Heart left ventricle (tissue), 16 donors: ENCODE results near the gene GALNT12. TPM values are rescaled to one million over a fixed set of nuclear protein-coding genes. Genes with fewer than 3 reads are reported as not detected.

Experiments used
- ATAC-seq, 4 donors: fragments of 200-7000 bp; cut with Tn5 transposase; one replicate each; pipeline ENCODE4 v1.9.1; 2020 to 2022; ENCODE audit warnings: moderate library complexity in 4 of 4, mild to moderate bottlenecking in 3 of 4, moderate number of reproducible peaks in 1 of 4
- DNase-seq, 5 donors: peaks; one replicate each; pipeline ENCODE4 v3.0.0-alpha.2; 2020
- H3K27ac ChIP-seq, 12 donors: fragments of 200-600 bp; sonication (generic) in 4 of 12; one replicate each; pipeline versions ENCODE4 v1.5.0 to v1.8.0; 2016 to 2022; ENCODE audit warnings: mild to moderate bottlenecking in 2 of 12
- H3K27me3 ChIP-seq, 9 donors: fragments of 200-600 bp; sonication (generic) in 2 of 9; one replicate each; pipeline versions ENCODE4 v1.5.1 to v1.8.0; 2016 to 2022; ENCODE audit warnings: mild to moderate bottlenecking in 3 of 9
- H3K36me3 ChIP-seq, 9 donors: fragments of 200-600 bp; sonication (generic) in 2 of 9; one replicate each; pipeline versions ENCODE4 v1.5.0 to v1.8.0; 2018 to 2022; ENCODE audit warnings: mild to moderate bottlenecking in 2 of 9
- H3K4me1 ChIP-seq, 12 donors: fragments of 200-600 bp; sonication (generic) in 4 of 12; one replicate each; pipeline versions ENCODE4 v1.5.0 to v1.8.0; 2016 to 2022; ENCODE audit warnings: mild to moderate bottlenecking in 3 of 12
- H3K4me3 ChIP-seq, 12 donors: fragments of 200-600 bp; sonication (generic) in 4 of 12; one replicate each; pipeline versions ENCODE4 v1.5.0 to v1.8.0; 2017 to 2022; ENCODE audit warnings: mild to moderate bottlenecking in 9 of 12, moderate library complexity in 4 of 12
- H3K9me3 ChIP-seq, 12 donors: fragments of 200-600 bp; sonication (generic) in 4 of 12; one replicate each; pipeline versions ENCODE4 v1.5.0 to v1.8.0; 2016 to 2022; ENCODE audit warnings: mild to moderate bottlenecking in 1 of 12
- POLR2A ChIP-seq, 2 donors: fragments of 450-650 bp; IDR thresholded peaks; one replicate each; pipeline ENCODE4 v1.6.1; 2017; ENCODE audit warnings: antibody characterized with exemption in 2 of 2, mild to moderate bottlenecking in 2 of 2, moderate library complexity in 2 of 2
- WGBS, 4 donors: extraction: QIAGEN DNeasy Blood & Tissue Kit in 2 of 4; methylation state at CpG; one replicate each; pipeline versions ENCODE4 v1.1.5 to v1.1.7; 2013 to 2018; 5-methylcytosine and 5-hydroxymethylcytosine counted together
- intact Hi-C, 10 donors: fragments of 100-400 bp; cut with DNase I; formaldehyde crosslinking; loops; one replicate each; pipeline versions ENCODE4 v1.11.1 to v1.14.2; 2022
- polyA plus RNA-seq, 2 donors: library from polyadenylated mRNA; stranded (reverse); fragments of 200-250 nt; gene quantifications; one replicate each; pipeline ENCODE4 v1.2.3, GENCODE V29; 2013
- total RNA-seq, 9 donors: library from RNA; depleted of rRNA in 2 of 9; stranded (reverse); fragments of >200 nt in 2 of 9; fragmentation: NEBNext Ultra II Directional in 3 of 9; extraction: Animal tissue kit (Norgen Biotek cat#: 25700) in 3 of 9; gene quantifications; one replicate each; pipeline versions ENCODE4 v1.1.0 to v1.2.4, GENCODE V29; 2016 to 2023
- TF ChIP-seq, protein P1 (sequence below), 12 donors: fragments of 200-600 bp; sonication (generic) in 4 of 12; IDR thresholded peaks; one replicate each; pipeline versions ENCODE4 v1.5.0 to v1.8.0; 2018 to 2022; ENCODE audit warnings: antibody characterized with exemption in 12 of 12, mild to moderate bottlenecking in 5 of 12
- donor health status: ischemic (EF 13 %, LVEDD 7.1; RV severe dilation, severe dysfunction).
- donor health status: healthy with polysubstance abuse.
- donor health status: DM: no; HTN: yes; CAD: no.
- donor health status: DM: no; HTN: no; CAD: no.
- donor health status: ischemic (EF 25% LVEDD 6.9; RV normal size, moderate dysfunction).
- donor health status: ischemic (EF 25% LVEDD 5.7; RV mildly dilated, moderate dysfunction).
- donor health status: healthy.
- donor health status: DM: yes; HTN: yes; CAD: no.
- donor health status: ischemic (EF 35%, LVEDD 5.7; RV mildly dilated, moderate dysfunction).
- donor health status: nonischemic (EF 11% LVEDD 7.7; RV severe dilation, severe dysfunction).
- donor health status: DM: yes; HTN: yes; CAD: no.
- donor health status: PGD.
- donor health status: ischemic (EF 29% LVEDD 5.4; RV normal size, mild dysfunction).
- donor health status: nonischemic (EF 23%, LVEDD 6.1; RV moderate dilation, normal function).

The GALNT12 gene
- total and polyA plus RNA-seq, 11 donors, result 0.23 to 4.7 (median 0.44) TPM

DNA sequence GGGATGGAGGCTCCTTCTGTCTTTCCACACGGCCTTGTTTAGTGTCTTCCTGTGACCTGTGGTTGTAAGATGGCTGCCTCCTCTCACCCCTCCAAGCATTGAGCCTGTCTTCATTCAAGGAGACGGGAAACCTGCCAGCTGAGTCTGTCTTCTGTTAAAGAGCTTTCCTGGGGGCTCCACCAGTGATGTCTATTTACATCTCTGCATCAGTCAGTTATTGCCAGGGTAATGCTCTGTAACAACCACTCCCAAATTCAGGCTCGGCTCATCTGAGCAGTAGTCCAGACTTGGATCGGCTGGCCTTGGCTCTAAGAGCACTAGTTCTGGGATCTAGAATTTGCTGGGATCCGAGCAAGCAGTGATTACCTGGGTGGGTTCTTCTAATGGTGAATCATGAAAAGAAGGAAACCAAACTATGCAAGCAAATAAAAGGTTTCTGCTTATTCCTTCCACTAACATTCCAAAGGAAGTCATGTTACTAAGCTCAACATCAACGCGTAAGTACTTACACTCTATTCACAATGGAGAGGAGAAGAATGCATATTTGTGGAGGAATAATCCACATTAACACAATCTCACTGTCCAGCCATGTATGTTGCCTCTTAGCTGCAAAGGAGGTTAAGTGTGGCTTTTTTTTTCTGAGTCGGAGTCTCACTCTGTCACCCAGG lies 61.7 kb downstream of the GALNT12 start:
- TF ChIP-seq, protein P1, sequence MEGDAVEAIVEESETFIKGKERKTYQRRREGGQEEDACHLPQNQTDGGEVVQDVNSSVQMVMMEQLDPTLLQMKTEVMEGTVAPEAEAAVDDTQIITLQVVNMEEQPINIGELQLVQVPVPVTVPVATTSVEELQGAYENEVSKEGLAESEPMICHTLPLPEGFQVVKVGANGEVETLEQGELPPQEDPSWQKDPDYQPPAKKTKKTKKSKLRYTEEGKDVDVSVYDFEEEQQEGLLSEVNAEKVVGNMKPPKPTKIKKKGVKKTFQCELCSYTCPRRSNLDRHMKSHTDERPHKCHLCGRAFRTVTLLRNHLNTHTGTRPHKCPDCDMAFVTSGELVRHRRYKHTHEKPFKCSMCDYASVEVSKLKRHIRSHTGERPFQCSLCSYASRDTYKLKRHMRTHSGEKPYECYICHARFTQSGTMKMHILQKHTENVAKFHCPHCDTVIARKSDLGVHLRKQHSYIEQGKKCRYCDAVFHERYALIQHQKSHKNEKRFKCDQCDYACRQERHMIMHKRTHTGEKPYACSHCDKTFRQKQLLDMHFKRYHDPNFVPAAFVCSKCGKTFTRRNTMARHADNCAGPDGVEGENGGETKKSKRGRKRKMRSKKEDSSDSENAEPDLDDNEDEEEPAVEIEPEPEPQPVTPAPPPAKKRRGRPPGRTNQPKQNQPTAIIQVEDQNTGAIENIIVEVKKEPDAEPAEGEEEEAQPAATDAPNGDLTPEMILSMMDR (IDR thresholded peaks at IDR 0.05), result no peak
- no peak for TF ChIP-seq POLR2A (IDR thresholded peaks at IDR 0.05)
- Histone ChIP-seq H3K4me1 (peaks cover 0 to 64% (median 47%) of the 10 kb centered on the region in 12 donors), H3K4me3 (no peak overlapping the region), H3K27ac (peak overlapping the region in 8 of 12 donors; percentile 17 to 92 (median 81)), H3K36me3 (no peaks in the 10 kb centered on the region), H3K9me3 (peaks cover 0 to 5% (median 0%) of the 10 kb centered on the region in 12 donors), H3K27me3 (no peaks in the 10 kb centered on the region)
- 85 to 96% (median 86%) methylated on average over 8 of the region's 8 CpGs for WGBS, 4 donors
- DNase-seq, result no peak
- intact Hi-C loops, result loop anchor here in 4 of 10 donors (5.0 to 10.0 kb wide), 3 partner anchors 33 to 106 kb away; no protein-coding TSS in a partner anchor
- no peak for ATAC-seq

DNA sequence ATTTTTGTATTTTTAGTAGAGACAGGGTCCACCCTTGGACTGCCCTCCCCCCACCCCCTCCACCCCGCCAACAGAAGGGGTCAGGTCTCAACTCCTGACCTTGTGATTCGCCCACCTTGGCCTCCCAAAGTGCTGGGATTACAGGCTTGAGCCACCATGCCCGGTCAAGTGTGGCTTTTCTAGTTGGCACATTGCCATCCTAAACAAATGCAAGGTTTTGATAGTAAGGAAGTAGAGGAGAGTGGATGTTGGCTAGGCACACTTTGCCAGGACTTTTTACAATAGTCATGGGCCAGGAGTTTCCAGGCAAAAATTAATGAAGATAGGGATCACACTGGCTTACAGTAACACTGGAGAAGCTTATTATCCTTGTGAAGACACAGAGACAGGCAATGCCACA lies 62.4 kb downstream of the GALNT12 start:
- Histone ChIP-seq H3K4me1 (peaks cover 0 to 63% (median 45%) of the 10 kb centered on the region in 12 donors), H3K9me3 (peaks cover 0 to 5% (median 0%) of the 10 kb centered on the region in 12 donors), H3K36me3 (no peaks in the 10 kb centered on the region), H3K27me3 (no peaks in the 10 kb centered on the region), H3K4me3 (no peak overlapping the region), H3K27ac (peak overlapping the region in 2 of 12 donors; percentile 8 to 81)
- ATAC-seq (no peak), DNase-seq (no peak)
- WGBS, 4 donors, result 74 to 86% (median 81%) methylated on average over 3 of the region's 3 CpGs
- TF ChIP-seq POLR2A (IDR thresholded peaks at IDR 0.05), result no peak
- intact Hi-C loops, result loop anchor here in 4 of 10 donors (5.0 to 10.0 kb wide), 3 partner anchors 32 to 105 kb away; no protein-coding TSS in a partner anchor

DNA sequence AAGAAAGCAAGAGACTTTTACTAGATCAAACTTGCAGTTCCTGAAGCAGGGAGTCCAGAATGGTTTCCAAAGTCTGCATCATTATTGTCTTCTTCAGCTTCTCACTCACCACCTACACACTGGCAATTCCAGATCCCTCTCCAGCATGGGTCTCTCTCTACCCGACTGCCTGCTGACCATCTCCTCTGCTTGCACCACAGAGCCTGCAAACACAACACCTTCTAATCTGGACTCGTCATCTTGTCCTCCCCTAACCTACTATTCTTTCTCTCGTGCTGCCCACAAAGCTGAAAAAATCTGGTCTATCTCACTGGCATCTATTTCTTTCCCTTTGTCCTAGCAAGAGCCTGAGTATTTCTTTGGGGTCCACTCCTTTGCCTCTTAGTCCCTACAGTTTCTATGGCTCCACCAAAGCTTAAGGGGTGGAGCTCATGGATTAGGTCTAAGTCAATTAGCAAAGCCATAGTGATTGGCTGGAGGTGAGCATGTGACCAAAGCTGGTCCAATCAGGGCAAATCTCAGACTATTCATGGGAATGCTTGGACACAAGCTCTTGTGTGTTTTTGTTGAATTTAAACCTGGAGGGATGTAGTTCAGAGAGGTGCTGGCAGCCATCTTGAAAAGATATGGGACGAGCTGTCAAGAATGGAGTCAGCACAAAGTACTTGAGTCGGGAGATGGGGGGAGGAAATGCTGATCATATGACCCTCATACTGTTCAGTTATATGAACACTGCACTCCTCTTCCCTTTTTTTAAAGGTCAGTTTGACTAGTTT lies 63.5 kb downstream of the GALNT12 start:
- no peak for DNase-seq
- no peak for TF ChIP-seq POLR2A (IDR thresholded peaks at IDR 0.05)
- TF ChIP-seq, protein P1 (IDR thresholded peaks at IDR 0.05), result no peak
- Histone ChIP-seq H3K27me3 (no peaks in the 10 kb centered on the region), H3K4me1 (peaks cover 0 to 57% (median 37%) of the 10 kb centered on the region in 12 donors), H3K27ac (peak overlapping the region in 1 of 12 donors; percentile 8), H3K36me3 (no peaks in the 10 kb centered on the region), H3K9me3 (peaks cover 0 to 5% (median 0%) of the 10 kb centered on the region in 12 donors), H3K4me3 (no peak overlapping the region)
- no peak for ATAC-seq
- WGBS, 4 donors, result 72 to 95% (median 73%) methylated on average over 5 of the region's 5 CpGs
- intact Hi-C loops, result no loop called here

DNA sequence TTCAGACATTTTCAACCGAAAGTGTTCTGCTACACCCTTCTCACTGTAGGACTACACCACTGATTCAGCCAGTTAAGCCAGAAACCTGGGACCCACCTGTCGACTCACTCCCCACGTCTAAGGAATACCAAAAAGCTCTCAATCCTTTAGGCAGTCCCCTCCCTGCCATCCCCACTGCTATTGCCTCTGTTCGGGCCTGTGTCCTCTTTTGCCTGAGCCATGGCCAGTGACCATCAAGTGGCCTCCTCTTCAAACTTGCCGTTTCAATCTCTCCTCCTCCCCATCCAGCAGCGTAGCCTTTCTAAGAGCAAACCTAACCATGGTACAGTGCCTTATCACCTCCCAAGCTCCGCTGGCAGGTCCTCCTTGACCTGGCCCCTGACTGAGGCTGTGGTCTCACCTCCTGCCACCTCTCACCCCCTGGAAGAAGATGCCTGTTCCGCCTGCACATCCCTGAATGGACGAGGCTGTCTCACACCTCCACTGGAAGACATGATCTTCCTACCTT lies 64.1 kb downstream of the GALNT12 start:
- Histone ChIP-seq H3K27ac (no peak overlapping the region), H3K4me3 (no peak overlapping the region), H3K27me3 (no peaks in the 10 kb centered on the region), H3K4me1 (peaks cover 0 to 50% (median 31%) of the 10 kb centered on the region in 12 donors), H3K9me3 (peaks cover 0 to 5% (median 0%) of the 10 kb centered on the region in 12 donors), H3K36me3 (no peaks in the 10 kb centered on the region)
- no peak for DNase-seq
- TF ChIP-seq, protein P1 (IDR thresholded peaks at IDR 0.05), result no peak
- no peak for TF ChIP-seq POLR2A (IDR thresholded peaks at IDR 0.05)
- intact Hi-C loops, result no loop called here
- no peak for ATAC-seq
- 75 to 98% (median 83%) methylated on average over 9 of the region's 9 CpGs for WGBS, 4 donors
